ENCODE data around the gene MAN1A1. TPM values are rescaled to one million over a fixed set of nuclear protein-coding genes. Genes with fewer than 3 reads are reported as not detected.

The MAN1A1 gene
- total and polyA plus RNA-seq, 2 experiments from 2014 or later: 117 to 245 TPM

DNA sequence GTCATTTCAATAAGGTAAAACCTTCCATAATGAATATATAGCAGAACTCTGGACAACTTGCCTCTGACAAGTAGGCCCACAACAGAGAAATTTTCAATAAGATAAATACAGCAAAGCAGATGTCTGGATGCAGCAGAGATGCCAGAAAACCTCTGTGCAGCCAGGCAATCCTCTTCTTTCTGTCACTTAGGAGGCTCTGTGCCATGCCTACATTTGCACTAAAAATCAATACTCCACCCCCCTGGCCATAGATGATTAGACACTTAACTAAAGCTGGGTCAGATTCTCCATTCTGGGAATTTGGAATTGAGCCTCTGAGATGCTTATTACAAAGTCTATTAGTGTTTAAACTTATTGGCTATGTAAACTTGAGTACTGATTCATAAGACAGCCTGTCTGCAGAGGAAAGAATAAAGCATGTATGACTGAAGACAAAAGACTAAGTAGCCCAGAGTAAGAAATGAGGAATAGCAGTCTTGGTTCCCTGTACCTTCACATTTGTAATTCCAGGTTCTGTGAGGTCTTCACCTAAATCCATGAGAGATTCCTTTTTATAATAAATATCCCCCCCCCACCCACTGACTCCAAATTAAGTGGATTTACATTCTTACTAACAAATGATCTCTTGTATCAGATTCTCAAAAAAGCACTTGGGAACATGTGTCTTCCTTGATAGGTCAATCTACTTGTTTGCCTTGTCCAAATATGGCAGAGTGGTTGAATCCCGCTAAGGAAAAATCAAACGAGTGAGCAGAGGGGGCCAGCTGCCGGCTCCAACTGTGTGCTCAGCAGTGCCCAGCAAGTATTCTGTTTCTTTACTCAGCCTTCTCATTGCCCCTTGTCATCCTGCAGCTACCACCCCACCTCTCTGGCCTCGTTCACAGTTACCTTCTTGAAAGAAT lies 20.4 kb downstream of the MAN1A1 start:
- H3K27me3 ChIP-seq: no peaks in the 10 kb centered on the region
- no peak overlapping the region for H3K27ac ChIP-seq
- DNase-seq (ENCODE audit: low spot score): no peak
- WGBS (ENCODE audit: low lambda C conversion rate, missing lambda C conversion rate): 85% methylated on average over 4 of the region's 4 CpGs
- H3K9me2 ChIP-seq (replicated peaks; ENCODE audit: insufficient read depth): no peaks in the 10 kb centered on the region
- H3K9me3 ChIP-seq (ENCODE audit: low read depth): no peaks in the 10 kb centered on the region
- H2AFZ ChIP-seq: no peak overlapping the region
- no peak overlapping the region for H3K4me3 ChIP-seq
- no peaks in the 10 kb centered on the region for H3K36me3 ChIP-seq (replicated peaks; ENCODE audit: insufficient read depth, low read depth)
- TF ChIP-seq EZH2phosphoT487 (IDR thresholded peaks at IDR 0.05; ENCODE audit: low read depth, severe bottlenecking, unreplicated experiment): no peak
- TF ChIP-seq EZH2 (IDR thresholded peaks at IDR 0.05; ENCODE audit: borderline replicate concordance): no peak
- TF ChIP-seq, protein P1, sequence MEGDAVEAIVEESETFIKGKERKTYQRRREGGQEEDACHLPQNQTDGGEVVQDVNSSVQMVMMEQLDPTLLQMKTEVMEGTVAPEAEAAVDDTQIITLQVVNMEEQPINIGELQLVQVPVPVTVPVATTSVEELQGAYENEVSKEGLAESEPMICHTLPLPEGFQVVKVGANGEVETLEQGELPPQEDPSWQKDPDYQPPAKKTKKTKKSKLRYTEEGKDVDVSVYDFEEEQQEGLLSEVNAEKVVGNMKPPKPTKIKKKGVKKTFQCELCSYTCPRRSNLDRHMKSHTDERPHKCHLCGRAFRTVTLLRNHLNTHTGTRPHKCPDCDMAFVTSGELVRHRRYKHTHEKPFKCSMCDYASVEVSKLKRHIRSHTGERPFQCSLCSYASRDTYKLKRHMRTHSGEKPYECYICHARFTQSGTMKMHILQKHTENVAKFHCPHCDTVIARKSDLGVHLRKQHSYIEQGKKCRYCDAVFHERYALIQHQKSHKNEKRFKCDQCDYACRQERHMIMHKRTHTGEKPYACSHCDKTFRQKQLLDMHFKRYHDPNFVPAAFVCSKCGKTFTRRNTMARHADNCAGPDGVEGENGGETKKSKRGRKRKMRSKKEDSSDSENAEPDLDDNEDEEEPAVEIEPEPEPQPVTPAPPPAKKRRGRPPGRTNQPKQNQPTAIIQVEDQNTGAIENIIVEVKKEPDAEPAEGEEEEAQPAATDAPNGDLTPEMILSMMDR (IDR thresholded peaks at IDR 0.05; ENCODE audit: poor library complexity): no peak
- peaks cover 7% of the 10 kb centered on the region for H3K4me1 ChIP-seq (ENCODE audit: insufficient read depth)
- peaks cover 97% of the 10 kb centered on the region for H3K79me2 ChIP-seq
- H3K4me2 ChIP-seq: no peak overlapping the region
- H4K20me1 ChIP-seq (ENCODE audit: insufficient read depth, poor library complexity, severe bottlenecking): peaks cover 50% of the 10 kb centered on the region

DNA sequence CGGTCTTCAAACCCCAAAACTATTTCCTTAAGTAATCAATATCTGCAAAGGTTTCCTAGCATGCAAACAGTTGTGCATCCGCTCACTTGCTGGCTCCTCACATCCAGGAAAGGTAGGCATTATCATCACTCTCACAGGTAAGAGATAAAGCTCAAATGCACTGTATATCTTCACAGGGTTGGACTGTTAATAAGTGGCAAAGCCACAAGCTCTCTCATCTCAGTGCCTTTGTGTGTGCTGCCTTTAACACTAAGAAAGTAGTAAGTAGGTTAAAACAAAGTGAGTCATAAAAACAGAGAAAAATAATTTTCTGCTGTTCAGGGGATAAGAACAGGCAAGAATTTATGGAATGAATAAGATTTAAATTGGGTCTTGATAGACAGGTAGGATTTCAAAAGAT lies 21.3 kb downstream of the MAN1A1 start:
- Histone ChIP-seq H3K9me2 (replicated peaks; ENCODE audit: insufficient read depth) (no peaks in the 10 kb centered on the region), H4K20me1 (ENCODE audit: insufficient read depth, poor library complexity, severe bottlenecking) (peaks cover 45% of the 10 kb centered on the region), H3K4me2 (no peak overlapping the region), H3K4me1 (ENCODE audit: insufficient read depth) (peaks cover 16% of the 10 kb centered on the region), H3K36me3 (replicated peaks; ENCODE audit: insufficient read depth, low read depth) (no peaks in the 10 kb centered on the region), H2AFZ (no peak overlapping the region), H3K4me3 (no peak overlapping the region), H3K79me2 (peaks cover 98% of the 10 kb centered on the region), H3K9me3 (ENCODE audit: low read depth) (no peaks in the 10 kb centered on the region), H3K27ac (no peak overlapping the region), H3K27me3 (no peaks in the 10 kb centered on the region)
- TF ChIP-seq, protein P1 (IDR thresholded peaks at IDR 0.05; ENCODE audit: poor library complexity): no peak
- no peak for TF ChIP-seq EZH2phosphoT487 (IDR thresholded peaks at IDR 0.05; ENCODE audit: low read depth, severe bottlenecking, unreplicated experiment)
- TF ChIP-seq EZH2 (IDR thresholded peaks at IDR 0.05; ENCODE audit: borderline replicate concordance): no peak
- DNase-seq (ENCODE audit: low spot score): no peak
- 87% methylated on average over 2 of the region's 2 CpGs for WGBS (ENCODE audit: low lambda C conversion rate, missing lambda C conversion rate)

DNA sequence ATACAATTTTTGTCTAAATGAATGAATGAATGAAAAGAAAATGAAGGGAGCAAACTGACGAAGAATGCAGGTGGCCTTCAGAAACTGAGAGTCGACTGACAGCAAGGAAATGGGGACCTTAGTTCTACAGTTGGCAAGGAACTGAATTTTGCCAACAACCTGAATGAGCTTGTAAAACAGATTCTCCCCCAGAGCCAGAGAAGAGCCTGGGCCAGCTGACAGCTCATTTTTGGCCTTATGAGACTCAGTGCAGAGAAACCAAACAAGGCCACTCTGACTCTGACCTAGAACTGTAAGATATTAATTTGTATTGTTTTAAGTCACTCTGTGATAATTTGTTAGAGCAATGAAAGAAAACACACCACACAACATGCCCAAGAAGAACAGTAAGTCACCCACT lies 21.8 kb downstream of the MAN1A1 start:
- DNase-seq (ENCODE audit: low spot score): no peak
- TF ChIP-seq, protein P1 (IDR thresholded peaks at IDR 0.05; ENCODE audit: poor library complexity): no peak
- TF ChIP-seq EZH2phosphoT487 (IDR thresholded peaks at IDR 0.05; ENCODE audit: low read depth, severe bottlenecking, unreplicated experiment) (no peak), EZH2 (IDR thresholded peaks at IDR 0.05; ENCODE audit: borderline replicate concordance) (no peak)
- Histone ChIP-seq H3K9me3 (ENCODE audit: low read depth) (no peaks in the 10 kb centered on the region), H3K36me3 (replicated peaks; ENCODE audit: insufficient read depth, low read depth) (no peaks in the 10 kb centered on the region), H3K9me2 (replicated peaks; ENCODE audit: insufficient read depth) (no peaks in the 10 kb centered on the region), H3K4me3 (no peak overlapping the region), H2AFZ (no peak overlapping the region), H3K4me1 (ENCODE audit: insufficient read depth) (peaks cover 18% of the 10 kb centered on the region), H3K79me2 (peaks cover 98% of the 10 kb centered on the region), H3K4me2 (no peak overlapping the region), H3K27ac (no peak overlapping the region), H4K20me1 (ENCODE audit: insufficient read depth, poor library complexity, severe bottlenecking) (peaks cover 41% of the 10 kb centered on the region), H3K27me3 (no peaks in the 10 kb centered on the region)
- 98% methylated on average over 2 of the region's 2 CpGs for WGBS (ENCODE audit: low lambda C conversion rate, missing lambda C conversion rate)

All from hepatocyte (in vitro differentiated cells).